NCI-H2196 treated with DMSO at 0.1 percent for 48 hours (cell line): ENCODE measurements around the gene LARP4B.

Source experiments
- DNase-seq: peaks from one replicate; lab custom pipeline; 2025; ENCODE audit not compliant: unreplicated experiment; lab: John Stamatoyannopoulos, UW

The LARP4B gene

GRCh38 chr10:870564-871166 is 60.8 kb downstream of the LARP4B start:
- no peak for DNase-seq

- no peak for DNase-seq
Measured at GRCh38 chr10:869171-869570, 62.3 kb downstream of the LARP4B start.

DNA sequence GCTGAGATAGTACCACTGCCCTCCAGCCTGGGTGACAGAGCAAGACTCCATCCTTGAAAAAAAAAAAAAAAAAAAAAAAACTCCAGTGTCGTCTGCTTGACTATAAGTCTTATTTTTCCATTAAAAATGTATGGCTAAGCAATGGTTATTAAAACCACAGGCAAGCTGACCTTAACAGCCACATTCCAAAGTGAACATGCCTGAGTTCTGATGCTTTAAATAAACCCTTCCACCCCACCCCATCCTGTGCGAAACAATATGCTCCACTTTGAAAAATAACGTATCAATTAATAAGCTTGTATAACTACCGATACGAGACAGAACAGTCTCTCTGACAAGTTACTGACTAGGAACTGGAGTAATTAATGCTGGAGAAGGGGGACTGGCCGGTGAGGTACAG is 63.7 kb downstream of the LARP4B start:
- DNase-seq: no peak

DNA sequence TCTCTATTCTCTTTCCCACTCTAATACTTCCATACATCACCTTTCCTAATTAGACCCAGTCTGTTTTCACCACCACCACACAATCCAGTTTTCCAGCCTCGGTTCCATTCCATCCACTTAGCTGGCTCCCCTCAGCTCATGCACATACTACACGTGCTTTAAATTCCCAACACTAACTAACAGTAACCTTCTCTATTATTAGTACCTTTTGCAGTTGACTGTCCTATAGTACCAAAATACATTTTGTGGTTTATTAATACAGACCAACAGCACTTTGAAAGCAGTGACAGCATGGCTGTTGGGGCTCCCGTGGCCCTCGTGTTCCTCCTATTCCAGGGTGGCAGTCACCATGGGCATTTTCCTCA is 64.9 kb downstream of the LARP4B start:
- no peak for DNase-seq

- DNase-seq: no peak
Measured at GRCh38 chr10:865924-866576, 65.5 kb downstream of the LARP4B start.

GRCh38 chr10:865257-865656 is 66.2 kb downstream of the LARP4B start:
- no peak for DNase-seq

GRCh38 chr10:860519-860918 is 71.0 kb downstream of the LARP4B start:
- no peak for DNase-seq

DNA sequence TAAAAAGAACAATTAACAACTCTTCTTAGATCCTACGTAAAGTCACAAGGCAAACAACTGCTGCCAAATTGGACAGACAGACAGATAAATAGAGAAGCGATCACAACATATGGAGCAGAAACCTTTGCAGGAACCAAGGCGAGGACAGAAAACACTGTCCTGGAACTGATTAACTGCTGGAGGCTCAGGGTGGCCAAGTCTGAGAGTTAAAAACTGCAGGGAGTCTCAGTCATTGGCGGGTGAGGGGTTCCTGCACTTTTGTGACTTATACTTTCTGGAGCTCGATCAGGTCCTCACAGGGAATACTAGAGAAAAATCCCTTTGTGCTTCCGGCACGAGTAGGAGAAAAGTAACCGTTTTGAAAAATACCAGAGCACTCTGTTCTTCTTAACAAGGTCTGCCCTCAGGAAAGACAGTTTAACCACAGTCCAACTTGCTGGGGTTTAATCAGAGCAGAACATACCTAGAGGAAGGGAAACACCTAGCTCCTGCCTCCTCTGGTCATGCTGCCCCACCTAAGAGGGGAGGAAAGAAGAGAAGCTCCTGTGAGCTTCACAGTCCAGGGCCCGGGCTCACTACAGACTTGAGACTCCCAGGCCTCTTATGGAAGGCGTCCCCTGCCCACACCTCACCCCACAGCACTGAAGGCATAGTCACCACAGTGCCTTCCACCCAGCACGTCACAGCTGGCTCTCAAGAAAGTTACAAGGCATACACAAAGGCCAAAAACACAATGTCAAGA is 74.9 kb downstream of the LARP4B start:
- DNase-seq: no peak

- DNase-seq: no peak
Measured at GRCh38 chr10:855671-856070, 75.8 kb downstream of the LARP4B start.

- DNase-seq: no peak
Measured at GRCh38 chr10:855079-855478, 76.4 kb downstream of the LARP4B start.

DNA sequence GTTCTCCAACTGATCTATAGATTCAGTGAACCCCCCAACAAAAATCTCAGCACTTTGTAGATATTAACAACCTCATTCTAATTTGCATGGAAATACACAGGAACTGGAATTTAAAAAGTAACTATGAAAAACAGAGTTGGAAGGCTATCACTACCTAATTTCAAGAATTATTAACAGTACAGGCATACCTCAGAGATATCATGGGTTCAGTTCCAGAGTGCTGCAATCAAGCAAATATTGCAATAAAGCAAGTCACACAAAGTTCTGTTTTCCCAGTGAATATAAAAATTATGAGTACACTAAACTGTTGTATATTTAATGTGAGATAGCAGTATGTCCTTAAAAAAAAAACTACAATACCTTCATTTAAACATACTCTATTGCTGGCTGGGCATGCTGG is 78.5 kb downstream of the LARP4B start:
- no peak for DNase-seq

- DNase-seq: no peak
Measured at GRCh38 chr10:852386-852785, 79.1 kb downstream of the LARP4B start.

DNA sequence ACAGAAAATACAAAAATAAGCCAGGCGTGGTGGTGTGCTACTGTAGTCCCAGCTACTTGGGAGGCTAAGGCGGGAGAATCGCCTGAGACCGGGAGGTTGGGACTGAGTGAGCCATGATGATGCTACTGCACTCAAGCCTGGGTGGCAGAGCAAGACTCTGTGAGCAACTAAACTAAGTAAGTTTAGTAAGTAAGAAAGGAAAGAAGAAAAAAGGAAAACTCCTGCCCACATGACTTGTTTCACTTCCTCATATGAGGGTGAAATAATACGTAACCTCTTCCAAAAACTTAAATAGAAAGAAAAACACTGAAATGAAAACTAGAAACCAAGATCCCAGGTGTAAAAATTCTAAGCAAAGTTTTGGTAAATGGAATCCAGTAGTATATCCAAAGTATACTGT is 79.6 kb downstream of the LARP4B start:
- DNase-seq: no peak

DNA sequence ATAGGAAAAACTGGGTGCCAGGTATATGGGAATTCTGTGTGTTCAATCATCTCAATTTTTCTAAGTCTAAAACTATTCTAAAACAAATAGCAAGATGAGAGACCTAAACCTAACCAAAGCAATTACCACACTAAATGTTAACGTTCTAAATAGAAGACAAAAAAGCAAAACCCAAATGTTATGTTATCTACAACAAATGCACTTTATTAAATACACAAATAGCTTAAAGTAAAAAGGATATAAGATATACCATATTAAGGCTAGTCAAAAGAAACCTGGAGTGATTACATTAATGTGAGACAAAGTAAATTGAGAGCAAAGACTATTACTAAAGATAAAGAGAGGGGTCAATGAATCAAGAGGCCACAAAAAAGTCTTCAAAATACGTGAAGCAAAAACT is 81.4 kb downstream of the LARP4B start:
- no peak for DNase-seq

DNA sequence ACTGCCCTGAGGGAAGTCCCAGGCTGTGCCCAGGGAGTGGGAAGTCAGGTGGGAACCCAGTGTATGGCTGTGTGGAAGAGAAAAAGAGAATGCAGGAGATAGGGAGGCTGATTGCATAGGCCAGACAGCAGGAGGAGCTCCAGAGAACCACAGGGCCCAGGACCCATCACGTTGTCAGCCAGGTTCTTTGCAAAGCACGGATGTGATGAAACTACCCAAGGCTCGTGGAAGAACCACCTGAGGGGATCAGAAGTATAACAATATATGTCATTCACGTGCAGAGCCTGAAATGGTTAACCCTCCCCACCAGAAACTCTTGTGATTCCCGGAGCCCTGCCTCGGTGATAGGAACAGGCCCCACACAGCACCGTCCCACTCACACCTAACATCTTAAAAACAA is 83.6 kb downstream of the LARP4B start:
- no peak for DNase-seq

- no peak for DNase-seq
Measured at GRCh38 chr10:846126-846685, 85.3 kb downstream of the LARP4B start.

- DNase-seq: no peak
Measured at GRCh38 chr10:845526-845925, 86.0 kb downstream of the LARP4B start.

GRCh38 chr10:844552-844951 is 87.0 kb downstream of the LARP4B start:
- no peak for DNase-seq

DNA sequence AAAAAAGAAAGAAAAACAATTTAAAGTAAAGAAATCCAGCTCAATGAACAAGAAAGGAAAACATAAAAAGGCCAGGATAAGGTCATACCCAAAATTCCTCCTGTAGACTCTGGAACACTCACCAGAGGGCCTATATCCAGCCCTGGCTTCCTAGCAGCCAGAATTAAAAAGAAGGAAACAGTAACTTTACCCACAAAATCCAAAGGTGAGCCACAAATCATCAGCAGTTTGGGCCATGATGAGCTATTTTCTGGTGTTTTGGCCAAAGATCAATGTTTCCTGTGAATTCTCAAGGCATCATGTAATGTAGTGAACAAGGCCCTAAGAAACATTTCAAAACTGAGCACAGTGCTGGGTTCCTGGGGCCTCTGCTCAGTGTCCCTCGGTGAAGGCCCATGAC is 87.8 kb downstream of the LARP4B start:
- no peak for DNase-seq

GRCh38 chr10:842795-843194 is 88.7 kb downstream of the LARP4B start:
- DNase-seq: no peak

DNA sequence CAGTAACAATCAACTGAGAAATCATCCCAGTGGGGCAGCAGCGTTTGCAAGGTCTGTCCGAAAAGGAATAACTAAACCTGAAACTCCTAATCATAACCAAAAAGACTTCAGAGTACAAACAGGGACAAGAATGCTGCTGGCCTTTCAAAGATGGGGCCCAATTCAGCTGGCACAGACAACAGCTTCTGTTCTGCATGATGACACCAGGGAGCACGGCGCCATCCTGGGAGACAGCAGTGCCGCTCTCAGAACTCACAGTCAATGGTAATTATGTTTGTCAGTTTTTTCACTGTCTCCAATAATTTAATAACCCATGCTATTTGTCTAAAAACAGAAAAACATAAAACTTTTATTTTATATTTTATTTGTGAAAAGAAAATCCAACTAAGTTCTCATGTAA is 90.0 kb downstream of the LARP4B start:
- no peak for DNase-seq

GRCh38 chr10:839550-840205 is 91.8 kb downstream of the LARP4B start:
- DNase-seq: no peak
